ENCODE data around the gene IL25. TPM values are rescaled to one million over a fixed set of nuclear protein-coding genes. Genes with fewer than 3 reads are reported as not detected.
A peak's percentile ranks its signal among the peaks of the same experiment; 100 is the strongest.

The IL25 gene
- total and polyA plus RNA-seq, 2 experiments from 2014 or later = not detected

DNA sequence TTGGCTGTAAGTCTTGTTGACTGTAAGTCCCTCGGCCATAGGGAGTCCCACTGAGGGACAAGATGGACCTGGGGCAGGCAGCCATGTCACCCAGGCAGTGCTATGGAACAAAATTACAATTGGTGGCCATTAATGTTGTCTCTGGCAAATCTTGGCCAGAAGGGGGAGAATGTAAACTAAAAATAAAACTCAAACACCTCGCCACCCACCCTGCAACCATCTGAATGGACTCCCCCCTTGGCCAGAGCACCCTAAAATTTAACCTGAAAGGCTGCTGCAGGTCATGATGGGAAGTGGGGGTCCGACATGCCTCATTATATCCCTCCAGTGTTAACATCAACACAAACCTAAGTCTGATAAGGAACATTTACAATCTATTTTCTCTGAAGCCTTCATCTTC is 28.1 kb upstream of the IL25 start:
- Histone ChIP-seq H3K79me2 (replicated peaks; ENCODE audit: insufficient read depth) (no peaks in the 10 kb centered on the region), H3K4me1 (ENCODE audit: insufficient read depth) (peaks cover 10% of the 10 kb centered on the region), H3K27ac (ENCODE audit: low read depth) (no peak overlapping the region), H3K36me3 (ENCODE audit: insufficient read depth) (no peaks in the 10 kb centered on the region), H3K9me2 (ENCODE audit: insufficient read depth) (no peaks in the 10 kb centered on the region), H2AFZ (no peak overlapping the region), H3K4me3 (no peak overlapping the region), H3K27me3 (ENCODE audit: insufficient read depth) (no peaks in the 10 kb centered on the region), H3F3A (replicated peaks; ENCODE audit: low read depth) (peaks cover 6% of the 10 kb centered on the region; the same call in 1 of the 2 replicates), H4K20me1 (replicated peaks; ENCODE audit: insufficient read depth) (no peaks in the 10 kb centered on the region), H3K4me2 (no peak overlapping the region)
- peaks cover 9% of the 10 kb centered on the region for H3K36me3 Mint-ChIP-seq (ENCODE audit: low read depth)
- peaks cover 12% of the 10 kb centered on the region for H3K4me1 Mint-ChIP-seq
- ATAC-seq (no peak), DNase-seq (ENCODE audit: low spot score) (no peak)
- H3K27ac Mint-ChIP-seq = no peak overlapping the region
- H3K4me3 Mint-ChIP-seq = no peak overlapping the region
- H3K27me3 Mint-ChIP-seq (ENCODE audit: insufficient read depth, low read depth, poor library complexity) = peaks cover 4% of the 10 kb centered on the region
- peaks cover 24% of the 10 kb centered on the region for H3K9me3 Mint-ChIP-seq
- no peak for TF ChIP-seq NANOG (IDR thresholded peaks at IDR 0.05; ENCODE audit: borderline replicate concordance)
- TF ChIP-seq, protein P1, sequence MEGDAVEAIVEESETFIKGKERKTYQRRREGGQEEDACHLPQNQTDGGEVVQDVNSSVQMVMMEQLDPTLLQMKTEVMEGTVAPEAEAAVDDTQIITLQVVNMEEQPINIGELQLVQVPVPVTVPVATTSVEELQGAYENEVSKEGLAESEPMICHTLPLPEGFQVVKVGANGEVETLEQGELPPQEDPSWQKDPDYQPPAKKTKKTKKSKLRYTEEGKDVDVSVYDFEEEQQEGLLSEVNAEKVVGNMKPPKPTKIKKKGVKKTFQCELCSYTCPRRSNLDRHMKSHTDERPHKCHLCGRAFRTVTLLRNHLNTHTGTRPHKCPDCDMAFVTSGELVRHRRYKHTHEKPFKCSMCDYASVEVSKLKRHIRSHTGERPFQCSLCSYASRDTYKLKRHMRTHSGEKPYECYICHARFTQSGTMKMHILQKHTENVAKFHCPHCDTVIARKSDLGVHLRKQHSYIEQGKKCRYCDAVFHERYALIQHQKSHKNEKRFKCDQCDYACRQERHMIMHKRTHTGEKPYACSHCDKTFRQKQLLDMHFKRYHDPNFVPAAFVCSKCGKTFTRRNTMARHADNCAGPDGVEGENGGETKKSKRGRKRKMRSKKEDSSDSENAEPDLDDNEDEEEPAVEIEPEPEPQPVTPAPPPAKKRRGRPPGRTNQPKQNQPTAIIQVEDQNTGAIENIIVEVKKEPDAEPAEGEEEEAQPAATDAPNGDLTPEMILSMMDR (conservative IDR thresholded peaks at IDR 0.05; ENCODE audit: low read depth in 2 of 2) = peak in 1 of 2 experiments; percentile 11; a peak in 1 of 4 replicates

DNA sequence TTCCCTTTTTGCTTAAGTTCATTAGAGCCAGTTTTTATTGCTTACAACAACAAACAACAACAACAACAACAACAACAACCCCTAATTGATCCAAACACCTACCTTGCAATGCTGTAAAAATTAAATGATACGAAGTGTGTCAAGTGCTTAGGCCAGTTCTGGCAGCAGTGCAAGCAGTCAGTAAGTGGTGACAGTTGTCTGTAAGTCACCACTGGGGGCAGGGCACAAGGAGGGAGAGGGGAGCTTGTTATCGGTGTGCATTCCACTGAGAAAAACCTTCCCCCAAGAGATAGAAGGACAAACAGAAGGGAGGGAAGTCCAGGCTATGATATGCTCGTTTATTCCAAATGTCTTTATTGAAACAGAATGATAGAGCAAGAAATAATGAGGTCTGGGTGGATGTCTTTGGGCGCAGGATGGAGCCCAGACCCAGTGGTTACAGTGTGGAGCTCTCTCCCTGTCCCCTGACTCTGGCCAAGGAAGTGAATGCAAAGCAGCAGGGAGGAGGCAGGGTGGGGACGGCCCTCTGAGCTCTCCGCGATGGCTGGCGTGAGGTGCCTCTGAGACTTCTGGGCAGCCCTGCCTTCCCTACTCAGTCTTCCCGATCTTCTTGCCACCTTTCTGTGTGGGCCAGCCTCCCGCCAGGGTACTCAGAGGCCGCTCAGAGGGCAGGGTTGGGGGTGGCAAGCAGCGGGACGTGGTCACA is 26.5 kb upstream of the IL25 start:
- peaks cover 5% of the 10 kb centered on the region; the same call in 1 of the 2 replicates for H4K20me1 ChIP-seq (replicated peaks; ENCODE audit: insufficient read depth)
- Mint-ChIP-seq H3K4me1 (peaks cover 13% of the 10 kb centered on the region), H3K36me3 (ENCODE audit: low read depth) (peaks cover 7% of the 10 kb centered on the region), H3K27ac (no peak overlapping the region; the same call in 1 of the 2 replicates), H3K4me3 (no peak overlapping the region), H3K9me3 (peaks cover 8% of the 10 kb centered on the region; the same call in 2 of the 3 replicates), H3K27me3 (ENCODE audit: insufficient read depth, low read depth, poor library complexity) (peaks cover 6% of the 10 kb centered on the region)
- peaks cover 6% of the 10 kb centered on the region; the same call in 1 of the 2 replicates for H3F3A ChIP-seq (replicated peaks; ENCODE audit: low read depth)
- peaks cover 10% of the 10 kb centered on the region for H3K4me1 ChIP-seq (ENCODE audit: insufficient read depth)
- TF ChIP-seq POLR2AphosphoS5 (IDR thresholded peaks at IDR 0.05; ENCODE audit: low read depth) (no peak), NANOG (IDR thresholded peaks at IDR 0.05; ENCODE audit: borderline replicate concordance) (no peak), JUNB (IDR thresholded peaks at IDR 0.05; ENCODE audit: unreplicated experiment) (no peak)
- TF ChIP-seq, protein P1 (conservative IDR thresholded peaks at IDR 0.05; ENCODE audit: low read depth in 2 of 2) = peak; percentile 24 to 34
- TF ChIP-seq, protein P2, sequence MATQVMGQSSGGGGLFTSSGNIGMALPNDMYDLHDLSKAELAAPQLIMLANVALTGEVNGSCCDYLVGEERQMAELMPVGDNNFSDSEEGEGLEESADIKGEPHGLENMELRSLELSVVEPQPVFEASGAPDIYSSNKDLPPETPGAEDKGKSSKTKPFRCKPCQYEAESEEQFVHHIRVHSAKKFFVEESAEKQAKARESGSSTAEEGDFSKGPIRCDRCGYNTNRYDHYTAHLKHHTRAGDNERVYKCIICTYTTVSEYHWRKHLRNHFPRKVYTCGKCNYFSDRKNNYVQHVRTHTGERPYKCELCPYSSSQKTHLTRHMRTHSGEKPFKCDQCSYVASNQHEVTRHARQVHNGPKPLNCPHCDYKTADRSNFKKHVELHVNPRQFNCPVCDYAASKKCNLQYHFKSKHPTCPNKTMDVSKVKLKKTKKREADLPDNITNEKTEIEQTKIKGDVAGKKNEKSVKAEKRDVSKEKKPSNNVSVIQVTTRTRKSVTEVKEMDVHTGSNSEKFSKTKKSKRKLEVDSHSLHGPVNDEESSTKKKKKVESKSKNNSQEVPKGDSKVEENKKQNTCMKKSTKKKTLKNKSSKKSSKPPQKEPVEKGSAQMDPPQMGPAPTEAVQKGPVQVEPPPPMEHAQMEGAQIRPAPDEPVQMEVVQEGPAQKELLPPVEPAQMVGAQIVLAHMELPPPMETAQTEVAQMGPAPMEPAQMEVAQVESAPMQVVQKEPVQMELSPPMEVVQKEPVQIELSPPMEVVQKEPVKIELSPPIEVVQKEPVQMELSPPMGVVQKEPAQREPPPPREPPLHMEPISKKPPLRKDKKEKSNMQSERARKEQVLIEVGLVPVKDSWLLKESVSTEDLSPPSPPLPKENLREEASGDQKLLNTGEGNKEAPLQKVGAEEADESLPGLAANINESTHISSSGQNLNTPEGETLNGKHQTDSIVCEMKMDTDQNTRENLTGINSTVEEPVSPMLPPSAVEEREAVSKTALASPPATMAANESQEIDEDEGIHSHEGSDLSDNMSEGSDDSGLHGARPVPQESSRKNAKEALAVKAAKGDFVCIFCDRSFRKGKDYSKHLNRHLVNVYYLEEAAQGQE (IDR thresholded peaks at IDR 0.05; ENCODE audit: unreplicated experiment) = no peak
- H3K9me2 ChIP-seq (ENCODE audit: insufficient read depth) = no peaks in the 10 kb centered on the region
- H3K79me2 ChIP-seq (replicated peaks; ENCODE audit: insufficient read depth) = no peaks in the 10 kb centered on the region
- no peak overlapping the region for H3K27ac ChIP-seq (ENCODE audit: low read depth)
- ATAC-seq = peak; percentile 80
- DNase-seq (ENCODE audit: low spot score) = peak; percentile 38
- H3K27me3 ChIP-seq (ENCODE audit: insufficient read depth) = peaks cover 9% of the 10 kb centered on the region
- H2AFZ ChIP-seq = peak overlapping the region; percentile 66; the same call in 1 of the 2 replicates
- H3K36me3 ChIP-seq (ENCODE audit: insufficient read depth) = no peaks in the 10 kb centered on the region
- 0 out of 2 replicates have a peak overlapping the region, but pooled peaks have one; percentile 36 for H3K4me3 ChIP-seq
- peak overlapping the region; percentile 70 for H3K4me2 ChIP-seq

Data from GM23338 (cell line).